Progenitor cell of endocrine pancreas (in vitro differentiated cells): ENCODE results near the gene CEP41. TPM values are rescaled to one million over a fixed set of nuclear protein-coding genes. Genes with fewer than 3 reads are reported as not detected.
A peak's percentile ranks its signal among the peaks of the same experiment; 100 is the strongest.

Experiments used
- DNase-seq: peaks from one replicate; pipeline ENCODE4 v3.0.0; 2021; ENCODE audit warnings: low spot score; ENCODE audit not compliant: unreplicated experiment
- H3K27ac Mint-ChIP-seq: 2 replicates; pipeline ENCODE4 v1.8.0; 2021; ENCODE audit warnings: mild to moderate bottlenecking, moderate library complexity, mixed read lengths
- H3K27me3 Mint-ChIP-seq: 2 replicates; pipeline ENCODE4 v1.8.0; 2021; ENCODE audit warnings: mixed read lengths
- H3K36me3 Mint-ChIP-seq: 2 replicates; pipeline ENCODE4 v1.8.0; 2022; ENCODE audit warnings: mixed read lengths; ENCODE audit not compliant: insufficient read depth
- H3K4me1 Mint-ChIP-seq: 2 replicates; pipeline ENCODE4 v1.8.0; 2021; ENCODE audit warnings: low read depth, mixed read lengths
- H3K4me3 Mint-ChIP-seq: 2 replicates; pipeline ENCODE4 v1.8.0; 2021; ENCODE audit warnings: low read depth, mild to moderate bottlenecking, moderate library complexity, mixed read lengths
- H3K9me3 Mint-ChIP-seq: 2 replicates; pipeline ENCODE4 v1.8.0; 2021; ENCODE audit warnings: low read depth, mixed read lengths
- CTCF ChIP-seq: fragments of 200-600 bp; sonication (generic); IDR thresholded peaks from one replicate; pipeline ENCODE4 v1.5.0; 2021; ENCODE audit warnings: antibody characterized with exemption, mild to moderate bottlenecking; ENCODE audit not compliant: unreplicated experiment
- total RNA-seq: library from RNA; stranded (reverse); gene quantifications from 2 replicates; pipeline ENCODE4 v1.2.1, GENCODE V29; 2021

Gene CEP41
- total RNA-seq, 1 donor from 2014 or later = 31.8 TPM

DNA sequence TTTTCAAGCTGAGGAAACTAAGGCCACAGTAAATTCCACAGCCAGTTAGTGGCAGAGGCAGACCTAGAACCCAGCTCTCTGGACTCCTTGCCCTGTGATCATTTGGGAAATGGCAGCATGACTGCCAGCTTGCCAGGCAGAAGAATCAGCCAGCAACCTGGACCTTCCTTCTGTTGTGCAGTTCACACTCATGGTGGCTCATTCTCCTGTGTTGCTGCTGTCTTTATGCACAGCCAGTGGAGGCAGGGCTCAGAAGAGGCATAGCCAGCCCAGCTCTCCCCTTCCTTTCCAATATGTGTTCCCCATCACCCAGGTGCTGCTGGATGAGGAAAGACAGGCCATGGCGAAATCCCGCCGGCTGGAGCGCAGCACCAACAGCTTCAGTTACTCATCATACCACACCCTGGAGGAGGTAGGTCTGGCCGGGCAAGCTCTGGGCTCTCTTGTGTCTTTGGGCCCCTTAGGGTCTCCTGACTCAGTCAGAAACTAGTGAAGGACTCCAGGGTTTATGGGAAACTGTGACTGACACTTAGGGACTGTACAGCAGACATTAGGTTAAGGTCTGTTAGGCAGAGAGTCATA is 81.4 kb downstream of the CEP41 start:
- TF ChIP-seq CTCF = no peak
- peaks cover 1% of the 10 kb centered on the region for H3K36me3 Mint-ChIP-seq
- peaks cover 16% of the 10 kb centered on the region for H3K4me1 Mint-ChIP-seq
- H3K9me3 Mint-ChIP-seq = peaks cover 7% of the 10 kb centered on the region
- H3K27ac Mint-ChIP-seq = no peak overlapping the region
- H3K4me3 Mint-ChIP-seq = no peak overlapping the region
- DNase-seq = no peak
- H3K27me3 Mint-ChIP-seq = no peaks in the 10 kb centered on the region

DNA sequence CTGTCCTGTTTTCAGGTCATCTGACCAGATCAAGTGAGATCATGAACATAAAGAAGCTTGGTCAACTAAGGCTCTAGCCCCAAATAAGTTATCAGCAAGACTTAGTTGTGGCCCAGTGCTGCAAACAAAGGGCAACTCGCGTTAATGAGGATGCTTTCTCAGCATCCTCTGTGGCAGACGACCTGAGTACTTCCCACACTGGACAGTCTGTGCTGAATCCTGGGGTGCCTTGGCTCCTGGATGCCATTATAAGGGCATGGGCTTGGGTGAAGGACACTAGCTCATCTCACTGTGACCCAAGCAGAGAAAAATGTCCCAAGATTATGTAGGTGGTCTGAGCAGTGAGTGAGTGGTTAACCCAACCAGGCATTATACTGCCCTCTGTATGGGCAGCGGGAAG is 82.3 kb downstream of the CEP41 start:
- no peak for TF ChIP-seq CTCF
- peaks cover 17% of the 10 kb centered on the region for H3K4me1 Mint-ChIP-seq
- H3K36me3 Mint-ChIP-seq = peaks cover 1% of the 10 kb centered on the region
- DNase-seq = no peak
- H3K27me3 Mint-ChIP-seq = no peaks in the 10 kb centered on the region
- H3K9me3 Mint-ChIP-seq = peaks cover 7% of the 10 kb centered on the region
- H3K27ac Mint-ChIP-seq = no peak overlapping the region
- no peak overlapping the region for H3K4me3 Mint-ChIP-seq

GRCh38 chr7:130356876-130357611 is 83.8 kb downstream of the CEP41 start:
- DNase-seq = no peak
- Mint-ChIP-seq H3K36me3 (peaks cover 1% of the 10 kb centered on the region), H3K27ac (peak overlapping the region; percentile 98), H3K4me3 (no peak overlapping the region), H3K9me3 (peaks cover 7% of the 10 kb centered on the region), H3K27me3 (no peaks in the 10 kb centered on the region), H3K4me1 (peaks cover 20% of the 10 kb centered on the region)
- TF ChIP-seq CTCF = no peak

GRCh38 chr7:130356121-130356875 is 84.5 kb downstream of the CEP41 start:
- peaks cover 7% of the 10 kb centered on the region for H3K9me3 Mint-ChIP-seq
- peak; percentile 38 for DNase-seq
- H3K4me1 Mint-ChIP-seq = peaks cover 25% of the 10 kb centered on the region
- no peaks in the 10 kb centered on the region for H3K27me3 Mint-ChIP-seq
- H3K36me3 Mint-ChIP-seq = peaks cover 1% of the 10 kb centered on the region
- no peak for TF ChIP-seq CTCF
- H3K27ac Mint-ChIP-seq = peak overlapping the region; percentile 98
- no peak overlapping the region for H3K4me3 Mint-ChIP-seq

GRCh38 chr7:130353196-130353595 is 87.6 kb downstream of the CEP41 start:
- H3K4me3 Mint-ChIP-seq = no peak overlapping the region
- H3K4me1 Mint-ChIP-seq = peaks cover 29% of the 10 kb centered on the region
- no peak overlapping the region for H3K27ac Mint-ChIP-seq
- H3K36me3 Mint-ChIP-seq = no peaks in the 10 kb centered on the region
- TF ChIP-seq CTCF = no peak
- H3K27me3 Mint-ChIP-seq = peaks cover 2% of the 10 kb centered on the region
- H3K9me3 Mint-ChIP-seq = no peaks in the 10 kb centered on the region
- no peak for DNase-seq
